Body of pancreas (tissue), 4 donors: Measurements from ENCODE around the gene EIF3A. TPM values are rescaled to one million over a fixed set of nuclear protein-coding genes. Genes with fewer than 3 reads are reported as not detected.

ENCODE experiments used
- ATAC-seq: fragments of 150-250 bp; one replicate; pipeline ENCODE4 v1.9.1; 2016
- DNase-seq, 4 donors: peaks; one replicate each; pipeline ENCODE4 v3.0.0-alpha.2; 2019
- H3K27ac ChIP-seq, 4 donors: fragments of 200-600 bp; sonication (generic); 1 replicate in 3 of 4; 2 replicates in 1 of 4; pipeline versions ENCODE4 v1.5.1 to v1.6.1; 2016 to 2019; ENCODE audit warnings: mild to moderate bottlenecking in 1 of 4, mixed read lengths in 1 of 4, moderate library complexity in 1 of 4
- H3K27me3 ChIP-seq, 2 donors: fragments of 200-600 bp; sonication (generic); one replicate each; pipeline ENCODE4 v1.6.0; 2016; ENCODE audit warnings: mild to moderate bottlenecking in 1 of 2
- H3K36me3 ChIP-seq, 2 donors: fragments of 200-600 bp; sonication (generic); replicated peaks in 1 of 2; 2 replicates each; pipeline ENCODE4 v1.5.1; 2016; ENCODE audit warnings: low read depth in 2 of 2; ENCODE audit not compliant: insufficient read depth in 1 of 2
- H3K4me1 ChIP-seq: fragments of 200-600 bp; sonication (generic); one replicate; pipeline ENCODE4 v1.6.0; 2016
- H3K4me3 ChIP-seq, 2 donors: fragments of 200-600 bp; sonication (generic); 1 replicate in 1 of 2; 2 replicates in 1 of 2; pipeline ENCODE4 v1.5.1; 2016 to 2019
- H3K9me3 ChIP-seq, 3 donors: fragments of 200-600 bp; sonication (generic); 1 replicate in 2 of 3; 2 replicates in 1 of 3; pipeline ENCODE4 v1.5.1; 2016
- CTCF ChIP-seq, 7 experiments: fragments of 450-650 bp in 4 of 7; fragments of 200-600 bp in 3 of 7; sonication (generic) in 3 of 7; IDR thresholded peaks; one replicate each; pipeline ENCODE4 v1.5.1; 2016 to 2019; ENCODE audit warnings: antibody characterized with exemption in 7 of 7
- POLR2A ChIP-seq, 3 donors: fragments of 450-650 bp; IDR thresholded peaks; one replicate each; pipeline ENCODE4 v1.6.1; 2016; ENCODE audit warnings: antibody characterized with exemption in 3 of 3, mild to moderate bottlenecking in 2 of 3
- WGBS, 2 donors: methylation state at CpG; one replicate each; pipeline ENCODE4 v1.1.5; 2017; 5-methylcytosine and 5-hydroxymethylcytosine counted together
- intact Hi-C: fragments of 100-400 bp; cut with DNase I; formaldehyde crosslinking; loops from one replicate; pipeline ENCODE4 v1.15.1; 2023
- total RNA-seq, 2 donors: library from RNA; depleted of rRNA; stranded (reverse); fragments of >200 nt; gene quantifications; one replicate each; pipeline ENCODE4 v1.1.0, GENCODE V29; 2016

Gene EIF3A
- total RNA-seq, 2 donors from 2014 or later = 107 to 114 TPM

GRCh38 chr10:119059557-119059956 lies 21.1 kb downstream of the EIF3A start:
- intact Hi-C loops = no loop called here
- TF ChIP-seq CTCF (IDR thresholded peaks at IDR 0.05) = no peak
- TF ChIP-seq POLR2A (IDR thresholded peaks at IDR 0.05) = no peak
- Histone ChIP-seq H3K4me3 (no peak overlapping the region), H3K9me3 (no peaks in the 10 kb centered on the region), H3K4me1 (no peaks in the 10 kb centered on the region), H3K36me3 (peaks cover 27 to 51% of the 10 kb centered on the region in 2 donors), H3K27ac (no peak overlapping the region), H3K27me3 (no peaks in the 10 kb centered on the region)
- DNase-seq = no peak
- WGBS, 2 donors = 75 to 79% methylated on average over 4 of the region's 4 CpGs
- ATAC-seq = no peak

- H3K36me3 ChIP-seq = peaks cover 26 to 50% of the 10 kb centered on the region in 2 donors
- WGBS, 2 donors = 87 to 89% methylated on average over 11 of the region's 11 CpGs
Measured at GRCh38 chr10:119058010-119058409, 22.6 kb downstream of the EIF3A start.

GRCh38 chr10:119055472-119055871 lies 25.1 kb downstream of the EIF3A start:
- Histone ChIP-seq H3K27ac (no peak overlapping the region), H3K27me3 (no peaks in the 10 kb centered on the region), H3K4me3 (no peak overlapping the region), H3K36me3 (peaks cover 31 to 62% of the 10 kb centered on the region in 2 donors), H3K4me1 (no peaks in the 10 kb centered on the region), H3K9me3 (no peaks in the 10 kb centered on the region)
- intact Hi-C loops = no loop called here
- WGBS, 2 donors = 89 to 92% methylated on average over 1 of the region's 1 CpG
- no peak for TF ChIP-seq POLR2A (IDR thresholded peaks at IDR 0.05)
- TF ChIP-seq CTCF (IDR thresholded peaks at IDR 0.05) = no peak
- DNase-seq (no peak), ATAC-seq (no peak)

More at GRCh38 chr10:119058010-119058409, 22.6 kb downstream of the EIF3A start:
- DNase-seq (no peak), ATAC-seq (no peak)
- intact Hi-C loops = no loop called here
- Histone ChIP-seq H3K4me3 (no peak overlapping the region), H3K27ac (no peak overlapping the region), H3K27me3 (no peaks in the 10 kb centered on the region), H3K4me1 (no peaks in the 10 kb centered on the region), H3K9me3 (no peaks in the 10 kb centered on the region)
- TF ChIP-seq CTCF (IDR thresholded peaks at IDR 0.05) (no peak), POLR2A (IDR thresholded peaks at IDR 0.05) (no peak)

- intact Hi-C loops = no loop called here
- peaks cover 27 to 66% of the 10 kb centered on the region in 2 donors for H3K36me3 ChIP-seq
- TF ChIP-seq CTCF (IDR thresholded peaks at IDR 0.05) = no peak
- no peak for TF ChIP-seq POLR2A (IDR thresholded peaks at IDR 0.05)
- H3K27me3 ChIP-seq = no peaks in the 10 kb centered on the region
- no peaks in the 10 kb centered on the region for H3K4me1 ChIP-seq
- no peak for ATAC-seq
- WGBS, 2 donors = 87 to 93% methylated on average over 3 of the region's 3 CpGs
- no peak overlapping the region for H3K4me3 ChIP-seq
- no peaks in the 10 kb centered on the region for H3K9me3 ChIP-seq
- no peak overlapping the region for H3K27ac ChIP-seq
- DNase-seq = no peak
Measured at GRCh38 chr10:119051775-119052174, 28.8 kb downstream of the EIF3A start.

GRCh38 chr10:119049777-119050176 lies 30.8 kb downstream of the EIF3A start:
- Histone ChIP-seq H3K36me3 (peaks cover 27 to 68% of the 10 kb centered on the region in 2 donors), H3K4me1 (no peaks in the 10 kb centered on the region), H3K4me3 (no peak overlapping the region), H3K27ac (no peak overlapping the region), H3K9me3 (no peaks in the 10 kb centered on the region), H3K27me3 (no peaks in the 10 kb centered on the region)
- DNase-seq = no peak
- WGBS, 2 donors = 94 to 96% methylated on average over 14 of the region's 14 CpGs
- intact Hi-C loops = no loop called here
- ATAC-seq = no peak
- TF ChIP-seq CTCF (IDR thresholded peaks at IDR 0.05) = no peak
- no peak for TF ChIP-seq POLR2A (IDR thresholded peaks at IDR 0.05)
